ENCODE results near the gene APOL1.
"Not testable (repeated sequence)": the region's sequence is repeated elsewhere in the genome, so short reads cannot be mapped to it uniquely, and the experiment has no call there.

APOL1 gene

GRCh38 chr22:36274531-36274930 lies 21.6 kb downstream of the APOL1 start:
- DNase-seq = no peak

- DNase-seq = no peak
These were observed 24.8 kb downstream of the APOL1 start for GRCh38 chr22:36277482-36278291.

GRCh38 chr22:36279219-36279666 lies 26.3 kb downstream of the APOL1 start:
- no peak for DNase-seq

DNA sequence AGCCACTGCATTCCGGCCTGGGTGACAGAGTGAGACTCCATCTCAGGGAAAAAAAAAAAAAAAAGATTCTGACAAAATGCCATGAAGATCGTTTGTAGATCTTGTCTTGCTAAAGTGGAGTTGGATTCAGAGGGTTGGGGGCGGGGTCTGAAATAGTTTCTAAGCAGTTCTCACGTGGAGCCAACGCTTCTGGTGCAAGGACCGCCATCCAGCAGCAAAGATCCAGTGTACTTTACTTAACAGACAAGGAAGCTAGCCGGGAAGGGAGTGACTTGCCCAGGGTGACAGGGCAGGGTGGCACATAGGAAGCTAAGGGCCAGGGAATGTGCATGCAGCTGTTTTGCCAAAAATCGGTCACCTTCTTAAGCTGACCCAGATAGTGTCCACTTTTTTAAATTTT lies 27.4 kb downstream of the APOL1 start:
- DNase-seq = no peak

- no peak for DNase-seq
These were observed 28.9 kb downstream of the APOL1 start for GRCh38 chr22:36281781-36282327.

GRCh38 chr22:36282328-36282831 lies 29.4 kb downstream of the APOL1 start:
- no peak for DNase-seq

- no peak for DNase-seq
These were observed 31.2 kb downstream of the APOL1 start for GRCh38 chr22:36284171-36284571.

- no peak for DNase-seq
These were observed 32.1 kb downstream of the APOL1 start for GRCh38 chr22:36285017-36285416.

DNA sequence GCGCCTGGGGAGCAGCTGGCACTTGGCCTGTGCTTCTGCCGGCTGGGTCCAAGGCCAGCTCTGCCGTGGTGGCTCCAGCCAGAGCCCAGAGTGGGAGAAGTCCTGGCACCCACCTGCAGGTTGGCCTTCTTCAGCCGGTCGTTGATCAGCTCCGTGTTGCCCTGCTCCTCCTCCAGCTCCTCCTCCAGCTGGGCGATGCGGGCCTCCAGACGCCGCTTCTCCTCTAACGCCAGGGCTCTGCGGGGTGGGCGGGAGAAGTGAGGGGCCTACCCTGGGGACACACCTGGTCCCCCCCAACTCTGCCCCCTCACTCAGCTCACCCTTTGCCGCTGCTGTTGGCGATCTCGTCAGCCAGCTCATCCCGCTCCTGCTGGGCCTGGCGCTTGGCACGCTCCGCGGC lies 32.6 kb downstream of the APOL1 start:
- no peak for DNase-seq

- peak; percentile 17 for DNase-seq
These were observed 33.4 kb downstream of the APOL1 start for GRCh38 chr22:36286096-36286957.

- no peak for DNase-seq
These were observed 35.1 kb downstream of the APOL1 start for GRCh38 chr22:36287881-36288515.

DNA sequence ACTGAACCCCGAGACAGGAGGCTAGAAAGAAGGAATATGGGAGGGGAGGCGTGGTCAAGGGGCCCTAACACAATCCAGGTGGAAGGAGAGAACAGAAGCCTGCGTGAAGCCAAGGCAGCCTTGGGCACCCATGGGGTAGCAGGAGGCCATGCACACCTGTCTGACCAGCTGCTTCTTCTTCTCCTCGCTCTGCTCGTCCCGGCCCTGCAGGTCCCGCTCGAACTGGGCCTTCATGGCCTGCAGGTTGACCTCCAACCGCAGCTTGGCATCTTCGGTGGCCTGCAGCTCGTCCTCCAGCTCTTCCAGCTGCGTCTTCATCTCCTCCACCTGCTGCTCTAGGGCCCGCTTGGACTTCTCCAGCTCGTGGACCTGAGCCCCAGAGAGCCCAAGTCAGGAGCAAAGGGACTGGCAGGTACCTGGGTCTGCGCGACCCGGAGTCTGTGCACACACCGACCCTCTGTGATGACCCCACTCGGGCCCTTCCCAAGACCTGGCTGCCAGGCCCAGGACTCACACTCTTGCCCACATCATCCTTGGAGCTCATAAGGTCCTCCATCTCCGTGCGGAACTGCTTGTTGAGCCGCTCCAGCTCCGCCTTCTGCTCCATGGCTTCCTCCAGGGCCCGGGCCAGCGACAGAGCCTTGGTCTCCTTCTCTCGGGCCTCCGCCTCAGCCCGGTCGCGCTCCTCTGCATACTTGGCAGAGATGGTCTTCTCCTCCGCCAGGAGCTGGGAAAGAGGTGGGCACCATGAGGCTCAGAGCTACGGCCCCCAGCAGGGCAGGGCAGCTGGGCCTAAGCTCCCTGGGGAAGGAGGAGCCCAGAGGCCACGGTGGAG lies 35.9 kb downstream of the APOL1 start:
- DNase-seq = no peak

GRCh38 chr22:36289406-36289870 lies 36.5 kb downstream of the APOL1 start:
- DNase-seq = no peak

GRCh38 chr22:36289948-36290371 lies 37.0 kb downstream of the APOL1 start:
- DNase-seq = not testable (repeated sequence)

- DNase-seq = not testable (repeated sequence)
These were observed 37.6 kb downstream of the APOL1 start for GRCh38 chr22:36290391-36291075.

DNA sequence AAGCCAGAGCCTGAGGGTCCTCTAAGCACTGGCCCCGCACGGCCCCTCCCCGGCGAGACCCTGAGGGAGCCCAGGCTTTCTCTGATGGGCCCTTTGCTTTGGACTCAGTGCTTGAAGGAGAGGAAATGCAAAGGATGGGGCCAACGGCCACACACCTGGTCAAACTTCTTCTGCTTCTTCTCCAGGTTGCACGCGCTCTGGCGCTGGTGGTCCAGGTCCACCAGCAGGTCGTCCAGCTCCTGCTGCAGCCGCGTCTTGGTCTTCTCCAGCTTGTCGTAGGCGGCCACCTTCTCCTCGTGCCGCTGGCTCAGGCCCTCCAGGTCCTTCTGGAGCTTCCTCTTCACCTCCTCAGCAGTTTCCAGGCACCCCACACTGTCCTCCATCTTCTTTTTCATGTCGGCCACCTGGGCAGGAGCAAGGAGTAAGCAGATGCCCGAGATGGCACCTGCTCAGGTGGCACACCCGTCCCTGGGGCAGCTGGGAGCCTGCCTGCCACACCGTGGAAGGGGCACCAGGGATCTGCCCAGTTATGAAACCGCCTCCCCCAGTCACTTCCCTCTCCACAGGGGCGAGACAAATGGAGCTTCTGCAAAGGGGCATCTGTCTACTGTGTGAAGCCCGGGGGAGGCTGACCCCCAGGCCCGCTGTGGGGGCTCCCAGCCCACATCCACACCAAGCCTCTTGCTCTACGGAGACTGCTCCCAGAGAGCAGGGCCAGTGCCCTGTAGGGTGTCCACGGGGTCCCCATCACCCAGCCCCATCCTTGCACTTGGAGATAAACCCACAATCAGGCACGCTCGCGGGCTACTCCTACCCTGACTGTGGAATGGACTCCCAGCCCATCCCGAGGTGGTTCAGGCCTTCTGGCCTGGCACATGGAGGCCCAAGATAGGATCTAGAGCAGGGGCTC lies 39.2 kb downstream of the APOL1 start:
- no peak for DNase-seq

GRCh38 chr22:36292823-36293530 lies 40.0 kb downstream of the APOL1 start:
- no peak for DNase-seq

- DNase-seq = no peak
These were observed 40.8 kb downstream of the APOL1 start for GRCh38 chr22:36293606-36294292.

DNA sequence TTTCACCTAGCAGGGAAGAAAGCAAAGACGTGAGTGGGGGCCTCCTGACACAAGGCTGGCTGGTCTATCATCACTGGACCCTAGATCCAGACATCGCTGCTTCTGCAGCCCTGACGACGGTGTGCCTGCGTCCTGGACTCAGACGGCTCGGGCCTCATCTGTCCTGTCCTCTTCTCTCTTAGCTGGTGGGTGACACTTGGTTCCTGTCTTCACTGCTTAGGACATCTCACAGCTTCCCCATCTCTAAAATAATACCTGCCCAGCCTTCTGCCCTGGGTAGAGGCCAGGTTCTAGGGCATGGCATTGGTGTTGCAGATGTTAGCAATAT lies 41.3 kb downstream of the APOL1 start:
- no peak for DNase-seq
